OCI-LY7 (cell line): ENCODE measurements around the gene CARD11. TPM values are rescaled to one million over a fixed set of nuclear protein-coding genes. Genes with fewer than 3 reads are reported as not detected.

Experiments used
- BruUV-seq: library from RNA; stranded (reverse); fragments of 400-500 nt; replicated peaks from 2 replicates; lab custom pipeline; 2021; lab: Mats Ljungman, UMichigan
- CTCF ChIA-PET: fragments of 300-600 bp; sonication (Branson Sonifier 250); formaldehyde crosslinking; loops from one replicate; lab custom pipeline; 2022; ENCODE audit warnings: antibody characterized with exemption; ENCODE audit not compliant: unreplicated experiment; lab: Charles Lee
- POLR2A ChIA-PET: fragments of 300-600 bp; sonication (Branson Sonifier 250); formaldehyde crosslinking; loops from one replicate; lab custom pipeline; 2022; ENCODE audit warnings: antibody characterized with exemption; lab: Charles Lee
- DNase-seq: peaks from one replicate; pipeline ENCODE4 v3.0.0-alpha.2; 2015; ENCODE audit warnings: low spot score
- H2AFZ ChIP-seq: fragments of 200-600 bp; sonication (generic), shearing (Covaris generic); 2 replicates; pipeline ENCODE4 v1.6.1; 2014; ENCODE audit warnings: mild to moderate bottlenecking, antibody characterized with exemption, low read length, moderate library complexity
- H3K27ac ChIP-seq: fragments of 200-600 bp; sonication (generic); 2 replicates; pipeline ENCODE4 v1.5.1; 2014; ENCODE audit warnings: mixed run types, low read depth, mild to moderate bottlenecking, moderate library complexity, low read length, inconsistent platforms; ENCODE audit not compliant: poor library complexity, severe bottlenecking
- H3K36me3 ChIP-seq: fragments of 200-600 bp; sonication (generic); 2 replicates; pipeline ENCODE4 v1.6.1; 2014; ENCODE audit warnings: mild to moderate bottlenecking, antibody characterized with exemption, low read length, moderate library complexity, mixed read lengths; ENCODE audit not compliant: insufficient read depth
- H3K4me1 ChIP-seq: fragments of 200-600 bp; sonication (generic); 2 replicates; pipeline ENCODE4 v1.5.1; 2014; ENCODE audit warnings: mild to moderate bottlenecking, low read length; ENCODE audit not compliant: insufficient read depth, poor library complexity, severe bottlenecking
- H3K4me2 ChIP-seq: fragments of 200-600 bp; sonication (generic); 2 replicates; pipeline ENCODE4 v1.6.1; 2014; ENCODE audit warnings: mild to moderate bottlenecking, low read length
- H3K4me3 ChIP-seq: fragments of 200-600 bp; sonication (generic); 2 replicates; pipeline ENCODE4 v1.5.1; 2014; ENCODE audit warnings: mild to moderate bottlenecking, low read depth, low read length; ENCODE audit not compliant: poor library complexity, severe bottlenecking
- H3K79me2 ChIP-seq: fragments of 200-600 bp; sonication (generic); 2 replicates; pipeline ENCODE4 v1.6.1; 2016; ENCODE audit warnings: low read depth, mild to moderate bottlenecking, low read length, moderate library complexity, mixed read lengths; ENCODE audit not compliant: insufficient read depth
- H3K9me2 ChIP-seq: fragments of 200-600 bp; sonication (generic); 2 replicates; pipeline ENCODE4 v1.6.1; 2016; ENCODE audit warnings: mild to moderate bottlenecking, low read length, mixed read lengths; ENCODE audit not compliant: insufficient read depth
- H3K9me3 ChIP-seq: fragments of 200-600 bp; sonication (generic); 2 replicates; pipeline ENCODE4 v1.6.1; 2014; ENCODE audit warnings: mild to moderate bottlenecking, mixed run types, low read length, mixed read lengths
- H4K20me1 ChIP-seq: fragments of 200-600 bp; sonication (generic); 2 replicates; pipeline ENCODE4 v1.6.1; 2014; ENCODE audit warnings: mild to moderate bottlenecking, antibody characterized with exemption, low read length, moderate library complexity, mixed read lengths; ENCODE audit not compliant: insufficient read depth
- EZH2phosphoT487 ChIP-seq: fragments of 200-600 bp; sonication (generic); IDR thresholded peaks from 2 replicates; pipeline ENCODE4 v1.6.1; 2018; ENCODE audit warnings: low read depth, borderline replicate concordance, mild to moderate bottlenecking, mixed run types, antibody characterized with exemption, low read length, moderate library complexity, mixed read lengths
- intact Hi-C: fragments of 100-400 bp; cut with micrococcal nuclease; formaldehyde crosslinking; loops from one replicate; pipeline ENCODE4 v1.10.0; 2022; ENCODE audit not compliant: unreplicated experiment
- total RNA-seq, 2 experiments: library from RNA; depleted of rRNA in 1 of 2; stranded (reverse); fragments of >200 nt in 1 of 2; shearing (Covaris generic) in 1 of 2; gene quantifications; 2 replicates each; pipeline ENCODE4 v1.2.3, GENCODE V29; 2014 to 2022
- TF ChIP-seq, protein P1 (sequence below): fragments of 200-600 bp; sonication (generic); conservative IDR thresholded peaks from 2 replicates; pipeline ENCODE4 v1.5.1; 2014; ENCODE audit warnings: mild to moderate bottlenecking, antibody characterized with exemption, low read length, moderate library complexity, mixed read lengths

Gene CARD11
- total RNA-seq, 2 experiments from 2014 or later = 33.8 to 63.5 TPM

DNA sequence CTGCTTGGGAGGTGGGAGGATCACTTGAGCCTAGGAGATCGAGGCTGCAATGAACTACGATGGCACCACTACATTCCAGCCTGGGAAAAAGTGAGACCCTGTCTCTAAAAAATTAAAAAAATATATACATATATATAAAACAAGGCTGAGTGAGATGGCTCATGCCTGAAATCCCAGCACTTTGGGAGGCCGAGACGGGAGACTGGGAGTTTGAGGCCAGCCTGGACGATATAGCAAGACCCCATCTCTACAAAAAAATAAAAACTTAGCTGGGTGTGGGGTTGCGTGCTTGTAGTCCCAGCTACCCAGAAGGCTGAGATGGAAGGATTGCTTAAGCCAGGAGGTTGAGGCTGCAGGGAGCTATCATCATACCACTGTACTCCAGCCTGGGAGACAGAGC lies 87.6 kb downstream of the CARD11 start:
- BruUV-seq = no TSS peak
- DNase-seq = no peak
- H3K27ac ChIP-seq = no peak overlapping the region
- H3K4me3 ChIP-seq = no peak overlapping the region
- peaks cover 2% of the 10 kb centered on the region; the same call in 1 of the 2 replicates for H3K9me3 ChIP-seq
- no peaks in the 10 kb centered on the region for H3K4me1 ChIP-seq
- intact Hi-C loops = no loop called here
- H4K20me1 ChIP-seq = no peaks in the 10 kb centered on the region
- CTCF ChIA-PET = no interaction called here
- no peak overlapping the region for H2AFZ ChIP-seq
- H3K79me2 ChIP-seq = no peaks in the 10 kb centered on the region
- no peak overlapping the region for H3K4me2 ChIP-seq
- TF ChIP-seq, protein P1, sequence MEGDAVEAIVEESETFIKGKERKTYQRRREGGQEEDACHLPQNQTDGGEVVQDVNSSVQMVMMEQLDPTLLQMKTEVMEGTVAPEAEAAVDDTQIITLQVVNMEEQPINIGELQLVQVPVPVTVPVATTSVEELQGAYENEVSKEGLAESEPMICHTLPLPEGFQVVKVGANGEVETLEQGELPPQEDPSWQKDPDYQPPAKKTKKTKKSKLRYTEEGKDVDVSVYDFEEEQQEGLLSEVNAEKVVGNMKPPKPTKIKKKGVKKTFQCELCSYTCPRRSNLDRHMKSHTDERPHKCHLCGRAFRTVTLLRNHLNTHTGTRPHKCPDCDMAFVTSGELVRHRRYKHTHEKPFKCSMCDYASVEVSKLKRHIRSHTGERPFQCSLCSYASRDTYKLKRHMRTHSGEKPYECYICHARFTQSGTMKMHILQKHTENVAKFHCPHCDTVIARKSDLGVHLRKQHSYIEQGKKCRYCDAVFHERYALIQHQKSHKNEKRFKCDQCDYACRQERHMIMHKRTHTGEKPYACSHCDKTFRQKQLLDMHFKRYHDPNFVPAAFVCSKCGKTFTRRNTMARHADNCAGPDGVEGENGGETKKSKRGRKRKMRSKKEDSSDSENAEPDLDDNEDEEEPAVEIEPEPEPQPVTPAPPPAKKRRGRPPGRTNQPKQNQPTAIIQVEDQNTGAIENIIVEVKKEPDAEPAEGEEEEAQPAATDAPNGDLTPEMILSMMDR = no peak
- TF ChIP-seq EZH2phosphoT487 = no peak
- H3K9me2 ChIP-seq = no peaks in the 10 kb centered on the region
- peaks cover 47% of the 10 kb centered on the region for H3K36me3 ChIP-seq
- POLR2A ChIA-PET = interaction anchor here (1.7 kb wide), 1 partner anchor 9 kb away, joined by 3 read pairs; no protein-coding TSS in a partner anchor

DNA sequence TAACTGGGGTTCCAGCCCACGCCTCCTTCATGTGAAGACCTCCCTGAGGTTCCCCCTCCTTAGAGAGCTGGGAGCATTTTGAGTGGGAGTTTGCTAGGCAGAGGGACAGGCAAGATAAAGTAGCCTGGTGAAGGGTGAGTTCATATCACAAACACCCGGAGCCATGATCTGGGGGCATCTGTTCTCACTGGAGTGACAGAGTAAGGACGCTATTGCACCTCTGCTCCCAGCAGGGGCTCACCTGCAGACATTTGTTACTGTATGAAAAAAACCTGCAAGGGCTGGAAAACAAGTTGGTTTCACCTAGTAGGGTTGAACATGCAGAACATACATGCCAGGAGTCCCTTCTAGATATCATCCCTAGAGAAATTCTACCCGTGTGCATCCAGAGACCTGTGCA lies 88.4 kb downstream of the CARD11 start:
- Histone ChIP-seq H3K4me3 (no peak overlapping the region), H3K79me2 (no peaks in the 10 kb centered on the region), H4K20me1 (no peaks in the 10 kb centered on the region), H3K9me3 (peaks cover 10% of the 10 kb centered on the region; the same call in 1 of the 2 replicates), H2AFZ (no peak overlapping the region), H3K36me3 (peaks cover 55% of the 10 kb centered on the region), H3K4me2 (no peak overlapping the region), H3K9me2 (no peaks in the 10 kb centered on the region), H3K27ac (no peak overlapping the region), H3K4me1 (no peaks in the 10 kb centered on the region)
- ChIA-PET POLR2A (no interaction called here), CTCF (no interaction called here)
- BruUV-seq = no TSS peak
- TF ChIP-seq, protein P1 = no peak
- no peak for TF ChIP-seq EZH2phosphoT487
- DNase-seq = no peak
- intact Hi-C loops = no loop called here

DNA sequence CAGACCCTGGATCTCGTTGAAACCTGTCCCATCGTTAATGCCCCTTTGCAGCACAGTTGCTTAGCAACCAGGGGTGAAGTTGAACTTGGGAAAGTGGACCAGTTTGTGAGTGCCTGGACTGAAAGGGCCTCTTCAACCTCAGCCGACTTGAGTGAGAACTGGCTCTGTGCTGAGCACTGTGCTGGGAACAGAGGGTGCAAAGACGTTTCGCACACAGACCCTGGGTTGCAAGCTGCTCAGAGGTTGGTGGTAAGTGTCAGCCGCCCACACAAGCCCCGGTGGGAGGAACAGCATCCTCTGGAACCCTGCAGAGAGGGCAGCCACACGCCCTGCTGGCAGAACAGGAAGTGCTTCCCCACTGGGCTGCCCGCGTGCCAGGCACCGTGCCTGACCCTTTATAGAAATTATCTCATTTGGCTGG lies 89.2 kb downstream of the CARD11 start:
- Histone ChIP-seq H3K4me3 (no peak overlapping the region), H3K27ac (no peak overlapping the region), H2AFZ (no peak overlapping the region), H3K79me2 (no peaks in the 10 kb centered on the region), H3K9me2 (no peaks in the 10 kb centered on the region), H3K4me2 (no peak overlapping the region), H4K20me1 (no peaks in the 10 kb centered on the region), H3K36me3 (peaks cover 60% of the 10 kb centered on the region), H3K4me1 (no peaks in the 10 kb centered on the region), H3K9me3 (peaks cover 14% of the 10 kb centered on the region; the same call in 1 of the 2 replicates)
- TF ChIP-seq EZH2phosphoT487 = no peak
- TF ChIP-seq, protein P1 = no peak
- DNase-seq = no peak
- intact Hi-C loops = no loop called here
- POLR2A ChIA-PET = no interaction called here
- CTCF ChIA-PET = no interaction called here
- BruUV-seq = no TSS peak
